MCF 10A (cell line): ENCODE data around the gene USH2A. TPM values are rescaled to one million over a fixed set of nuclear protein-coding genes. Genes with fewer than 3 reads are reported as not detected.

ENCODE experiments used
- BruUV-seq: library from RNA; stranded (reverse); fragments of 400-500 nt; replicated peaks from 2 replicates; lab custom pipeline; 2021; lab: Mats Ljungman, UMichigan
- CTCF ChIA-PET: fragments of 300-600 bp; sonication (Branson Sonifier 250); formaldehyde crosslinking; extraction: SDS; loops from one replicate; lab custom pipeline; 2021; ENCODE audit warnings: antibody characterized with exemption, inconsistent platforms; lab: Yijun Ruan, JAX
- POLR2A ChIA-PET: fragments of 300-600, 350-650 bp; sonication (Branson Sonifier 250); formaldehyde crosslinking; extraction: SDS; loops from one replicate; lab custom pipeline; 2020; ENCODE audit warnings: antibody characterized with exemption, inconsistent platforms; lab: Yijun Ruan, JAX
- DNase-seq: peaks from one replicate; pipeline ENCODE4 v3.0.0-alpha.2; 2018; ENCODE audit not compliant: unreplicated experiment
- H3K27ac Mint-ChIP-seq: one replicate; pipeline ENCODE4 v1.8.0; 2022; ENCODE audit warnings: mild to moderate bottlenecking, low read depth, mixed read lengths; ENCODE audit not compliant: unreplicated experiment
- H3K27me3 Mint-ChIP-seq: one replicate; pipeline ENCODE4 v1.8.0; 2022; ENCODE audit warnings: mixed read lengths; ENCODE audit not compliant: insufficient read depth, unreplicated experiment
- H3K36me3 Mint-ChIP-seq: one replicate; pipeline ENCODE4 v1.8.0; 2022; ENCODE audit warnings: mild to moderate bottlenecking, moderate library complexity, mixed read lengths; ENCODE audit not compliant: insufficient read depth, unreplicated experiment
- H3K4me1 Mint-ChIP-seq: one replicate; pipeline ENCODE4 v1.8.0; 2022; ENCODE audit warnings: mixed read lengths; ENCODE audit not compliant: insufficient read depth, unreplicated experiment
- H3K4me3 Mint-ChIP-seq: one replicate; pipeline ENCODE4 v1.8.0; 2022; ENCODE audit warnings: mild to moderate bottlenecking, moderate library complexity, mixed read lengths; ENCODE audit not compliant: unreplicated experiment
- H3K9me3 Mint-ChIP-seq: one replicate; pipeline ENCODE4 v1.8.0; 2022; ENCODE audit warnings: mixed read lengths; ENCODE audit not compliant: unreplicated experiment
- intact Hi-C: fragments of 100-400 bp; cut with micrococcal nuclease; formaldehyde crosslinking; loops from 2 replicates; pipeline ENCODE4 v1.14.1; 2022
- total RNA-seq: library from RNA; stranded (reverse); gene quantifications from 2 replicates; pipeline ENCODE4 v1.2.3, GENCODE V29; 2022
- TF ChIP-seq, protein P1 (sequence below): fragments of 200-600 bp; IDR thresholded peaks from one replicate; pipeline ENCODE4 v1.8.0; 2022; ENCODE audit warnings: antibody characterized with exemption, mild to moderate bottlenecking; ENCODE audit not compliant: unreplicated experiment

The USH2A gene
- total RNA-seq, 1 experiment from 2014 or later: not detected

GRCh38 chr1:215768303-215768702, 654.9 kb downstream of the USH2A start:
- CTCF ChIA-PET: interaction anchor here (0.8 to 1.1 kb wide), 3 partner anchors 59 to 88 kb away, joined by 4 read pairs; no protein-coding TSS in a partner anchor
- H3K4me1 Mint-ChIP-seq: no peaks in the 10 kb centered on the region

GRCh38 chr1:215767761-215768160, 655.5 kb downstream of the USH2A start:
- POLR2A ChIA-PET: interaction anchor here (0.6 to 1.6 kb wide), 2 partner anchors 11 to 124 kb away, joined by 3 read pairs; no protein-coding TSS in a partner anchor
- Mint-ChIP-seq H3K9me3 (peaks cover 8% of the 10 kb centered on the region), H3K4me1 (no peaks in the 10 kb centered on the region), H3K27ac (no peak overlapping the region), H3K27me3 (peaks cover 64% of the 10 kb centered on the region), H3K36me3 (no peaks in the 10 kb centered on the region), H3K4me3 (no peak overlapping the region)
- no peak for DNase-seq
- CTCF ChIA-PET: interaction anchor here (0.8 to 1.1 kb wide), 3 partner anchors 58 to 87 kb away, joined by 4 read pairs; no protein-coding TSS in a partner anchor
- intact Hi-C loops: no loop called here
- TF ChIP-seq, protein P1, sequence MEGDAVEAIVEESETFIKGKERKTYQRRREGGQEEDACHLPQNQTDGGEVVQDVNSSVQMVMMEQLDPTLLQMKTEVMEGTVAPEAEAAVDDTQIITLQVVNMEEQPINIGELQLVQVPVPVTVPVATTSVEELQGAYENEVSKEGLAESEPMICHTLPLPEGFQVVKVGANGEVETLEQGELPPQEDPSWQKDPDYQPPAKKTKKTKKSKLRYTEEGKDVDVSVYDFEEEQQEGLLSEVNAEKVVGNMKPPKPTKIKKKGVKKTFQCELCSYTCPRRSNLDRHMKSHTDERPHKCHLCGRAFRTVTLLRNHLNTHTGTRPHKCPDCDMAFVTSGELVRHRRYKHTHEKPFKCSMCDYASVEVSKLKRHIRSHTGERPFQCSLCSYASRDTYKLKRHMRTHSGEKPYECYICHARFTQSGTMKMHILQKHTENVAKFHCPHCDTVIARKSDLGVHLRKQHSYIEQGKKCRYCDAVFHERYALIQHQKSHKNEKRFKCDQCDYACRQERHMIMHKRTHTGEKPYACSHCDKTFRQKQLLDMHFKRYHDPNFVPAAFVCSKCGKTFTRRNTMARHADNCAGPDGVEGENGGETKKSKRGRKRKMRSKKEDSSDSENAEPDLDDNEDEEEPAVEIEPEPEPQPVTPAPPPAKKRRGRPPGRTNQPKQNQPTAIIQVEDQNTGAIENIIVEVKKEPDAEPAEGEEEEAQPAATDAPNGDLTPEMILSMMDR: no peak
- no TSS peak for BruUV-seq

More at GRCh38 chr1:215768303-215768702, 654.9 kb downstream of the USH2A start:
- no TSS peak for BruUV-seq
- Mint-ChIP-seq H3K27me3 (peaks cover 64% of the 10 kb centered on the region), H3K9me3 (peaks cover 6% of the 10 kb centered on the region), H3K4me3 (no peak overlapping the region), H3K36me3 (no peaks in the 10 kb centered on the region), H3K27ac (no peak overlapping the region)
- TF ChIP-seq, protein P1: no peak
- POLR2A ChIA-PET: interaction anchor here (0.6 to 1.6 kb wide), 2 partner anchors 11 to 124 kb away, joined by 3 read pairs; no protein-coding TSS in a partner anchor
- intact Hi-C loops: no loop called here
- no peak for DNase-seq

DNA sequence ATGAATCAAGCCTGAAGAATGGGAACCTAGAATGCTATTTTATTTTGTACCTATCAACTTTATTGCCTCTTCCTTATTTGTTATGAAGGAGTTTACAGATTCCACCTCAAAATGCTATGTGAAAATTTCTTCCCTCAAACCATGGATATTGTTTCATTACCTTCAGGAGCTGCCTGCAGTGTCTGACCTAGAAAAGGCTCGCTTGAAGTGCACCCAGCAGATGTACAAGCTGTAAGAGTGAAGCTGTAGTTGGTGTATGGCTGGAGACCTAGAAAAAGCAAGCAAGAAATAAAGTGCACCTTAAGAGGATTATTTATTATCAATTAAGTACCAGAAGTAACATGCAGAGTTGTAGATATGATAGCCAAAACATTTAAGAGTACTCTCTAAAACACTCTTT, 656.7 kb downstream of the USH2A start:
- ChIA-PET POLR2A (no interaction called here), CTCF (interaction anchor here (0.9 to 1.2 kb wide), 2 partner anchors 13 to 16 kb away, joined by 3 to 4 read pairs; no protein-coding TSS in a partner anchor)
- Mint-ChIP-seq H3K27me3 (peaks cover 68% of the 10 kb centered on the region), H3K9me3 (peaks cover 8% of the 10 kb centered on the region), H3K4me1 (no peaks in the 10 kb centered on the region), H3K4me3 (no peak overlapping the region), H3K36me3 (no peaks in the 10 kb centered on the region), H3K27ac (no peak overlapping the region)
- intact Hi-C loops: no loop called here
- TF ChIP-seq, protein P1: no peak
- DNase-seq: no peak
- BruUV-seq: no TSS peak

- peaks cover 8% of the 10 kb centered on the region for H3K9me3 Mint-ChIP-seq
- CTCF ChIA-PET: interaction anchor here (0.9 kb wide), 1 partner anchor 12 kb away, joined by 3 read pairs; no protein-coding TSS in a partner anchor
- no peak for DNase-seq
- TF ChIP-seq, protein P1: no peak
- no peaks in the 10 kb centered on the region for H3K4me1 Mint-ChIP-seq
- no peak overlapping the region for H3K4me3 Mint-ChIP-seq
- no peaks in the 10 kb centered on the region for H3K36me3 Mint-ChIP-seq
- no peak overlapping the region for H3K27ac Mint-ChIP-seq
- no TSS peak for BruUV-seq
- intact Hi-C loops: no loop called here
- H3K27me3 Mint-ChIP-seq: peaks cover 72% of the 10 kb centered on the region
- POLR2A ChIA-PET: no interaction called here
Measured at GRCh38 chr1:215765833-215766232, 657.4 kb downstream of the USH2A start.
